ENCODE results near the gene FAM78B.

The FAM78B gene

GRCh38 chr1:166057650-166058049 is 109.2 kb downstream of the FAM78B start:
- H4K20me1 ChIP-seq (ENCODE audit: insufficient read depth, low read length), result no peaks in the 10 kb centered on the region
- H3K36me3 ChIP-seq (ENCODE audit: insufficient read depth, low read length), result no peaks in the 10 kb centered on the region
- no peak overlapping the region for H3K27ac ChIP-seq (ENCODE audit: low read depth, low read length, poor library complexity, severe bottlenecking)
- no peaks in the 10 kb centered on the region for H3K9me2 ChIP-seq (ENCODE audit: low read depth, low read length)
- no peaks in the 10 kb centered on the region for H3K79me2 ChIP-seq (ENCODE audit: insufficient read depth, low read length)
- H3K9me3 ChIP-seq (ENCODE audit: low read length), result no peaks in the 10 kb centered on the region
- H3K4me1 ChIP-seq (ENCODE audit: insufficient read depth, low read length, severe bottlenecking), result no peaks in the 10 kb centered on the region
- H3F3A ChIP-seq (ENCODE audit: insufficient read depth, low read length), result no peaks in the 10 kb centered on the region
- no peak overlapping the region for H3K4me3 ChIP-seq (ENCODE audit: low read depth, low read length, poor library complexity, severe bottlenecking)
- no peak overlapping the region for H3K9ac ChIP-seq (ENCODE audit: low read length)
- no peaks in the 10 kb centered on the region for H3K27me3 ChIP-seq (ENCODE audit: insufficient read depth, low read length)
- no peak overlapping the region for H3K4me2 ChIP-seq (ENCODE audit: low read length)
- no peak overlapping the region for H2AFZ ChIP-seq (ENCODE audit: low read length)
- TF ChIP-seq EZH2 (IDR thresholded peaks at IDR 0.05; ENCODE audit: borderline replicate concordance, low read length) (no peak), CTCF (IDR thresholded peaks at IDR 0.05; ENCODE audit: low read length) (no peak)

- H2AFZ ChIP-seq (ENCODE audit: low read length), result no peak overlapping the region
- H4K20me1 ChIP-seq (ENCODE audit: insufficient read depth, low read length), result no peaks in the 10 kb centered on the region
- H3K4me1 ChIP-seq (ENCODE audit: insufficient read depth, low read length, severe bottlenecking), result no peaks in the 10 kb centered on the region
- TF ChIP-seq CTCF (IDR thresholded peaks at IDR 0.05; ENCODE audit: low read length), result no peak
- TF ChIP-seq EZH2 (IDR thresholded peaks at IDR 0.05; ENCODE audit: borderline replicate concordance, low read length), result no peak
- no peak overlapping the region for H3K27ac ChIP-seq (ENCODE audit: low read depth, low read length, poor library complexity, severe bottlenecking)
- H3K36me3 ChIP-seq (ENCODE audit: insufficient read depth, low read length), result no peaks in the 10 kb centered on the region
- no peaks in the 10 kb centered on the region for H3K9me2 ChIP-seq (ENCODE audit: low read depth, low read length)
- H3K79me2 ChIP-seq (ENCODE audit: insufficient read depth, low read length), result no peaks in the 10 kb centered on the region
- no peaks in the 10 kb centered on the region for H3F3A ChIP-seq (ENCODE audit: insufficient read depth, low read length)
- H3K9me3 ChIP-seq (ENCODE audit: low read length), result no peaks in the 10 kb centered on the region
- H3K9ac ChIP-seq (ENCODE audit: low read length), result no peak overlapping the region
- no peaks in the 10 kb centered on the region for H3K27me3 ChIP-seq (ENCODE audit: insufficient read depth, low read length)
- H3K4me2 ChIP-seq (ENCODE audit: low read length), result no peak overlapping the region
- no peak overlapping the region for H3K4me3 ChIP-seq (ENCODE audit: low read depth, low read length, poor library complexity, severe bottlenecking)
Measured at GRCh38 chr1:166053395-166053794, 113.4 kb downstream of the FAM78B start.

GRCh38 chr1:166040202-166040997 is 126.4 kb downstream of the FAM78B start:
- H3K4me3 ChIP-seq (ENCODE audit: low read depth, low read length, poor library complexity, severe bottlenecking), result no peak overlapping the region
- TF ChIP-seq EZH2 (IDR thresholded peaks at IDR 0.05; ENCODE audit: borderline replicate concordance, low read length), result no peak
- TF ChIP-seq CTCF (IDR thresholded peaks at IDR 0.05; ENCODE audit: low read length), result no peak
- H3K4me1 ChIP-seq (ENCODE audit: insufficient read depth, low read length, severe bottlenecking), result no peaks in the 10 kb centered on the region
- H3K27ac ChIP-seq (ENCODE audit: low read depth, low read length, poor library complexity, severe bottlenecking), result no peak overlapping the region
- H3K9me3 ChIP-seq (ENCODE audit: low read length), result no peaks in the 10 kb centered on the region
- H2AFZ ChIP-seq (ENCODE audit: low read length), result no peak overlapping the region
- H3K4me2 ChIP-seq (ENCODE audit: low read length), result no peak overlapping the region
- H3K9me2 ChIP-seq (ENCODE audit: low read depth, low read length), result no peaks in the 10 kb centered on the region
- H3K27me3 ChIP-seq (ENCODE audit: insufficient read depth, low read length), result no peaks in the 10 kb centered on the region
- no peaks in the 10 kb centered on the region for H3F3A ChIP-seq (ENCODE audit: insufficient read depth, low read length)
- no peaks in the 10 kb centered on the region for H3K36me3 ChIP-seq (ENCODE audit: insufficient read depth, low read length)
- no peaks in the 10 kb centered on the region for H3K79me2 ChIP-seq (ENCODE audit: insufficient read depth, low read length)
- H4K20me1 ChIP-seq (ENCODE audit: insufficient read depth, low read length), result no peaks in the 10 kb centered on the region
- H3K9ac ChIP-seq (ENCODE audit: low read length), result no peak overlapping the region

All from OCI-LY1 (cell line).